Endothelial cell of umbilical vein (primary cell): ENCODE results near the gene SLC25A3. TPM values are rescaled to one million over a fixed set of nuclear protein-coding genes. Genes with fewer than 3 reads are reported as not detected.

Experiments used
- BruUV-seq: library from RNA; stranded (reverse); fragments of 400-500 nt; replicated peaks from 2 replicates; lab custom pipeline; 2021; lab: Mats Ljungman, UMichigan
- CTCF ChIA-PET: fragments of 300-600, 350-600 bp; sonication (Branson Sonifier 250); formaldehyde crosslinking; loops from one replicate; lab custom pipeline; 2021; ENCODE audit warnings: antibody characterized with exemption, inconsistent platforms; lab: Charles Lee
- POLR2A ChIA-PET: fragments of 300-600, 350-600 bp; sonication (Branson Sonifier 250); formaldehyde crosslinking; loops from one replicate; lab custom pipeline; 2021; ENCODE audit warnings: antibody characterized with exemption, inconsistent platforms; lab: Charles Lee
- DNase-seq: peaks from one replicate; pipeline ENCODE4 v3.0.0-alpha.2; 2011; ENCODE audit warnings: low read depth, low spot score
- FAIRE-seq: peaks from 2 replicates; lab custom pipeline; 2011; peaks lifted over from hg19 to GRCh38; lab: Jason Lieb, UNC
- H2AFZ ChIP-seq: 2 replicates; pipeline ENCODE4 v1.6.0; 2012; ENCODE audit warnings: low read depth, low read length, control low read depth, inconsistent platforms
- H3K27ac ChIP-seq: 2 replicates; pipeline ENCODE4 v1.5.1; 2011; ENCODE audit warnings: low read depth, mild to moderate bottlenecking, control low read depth, low read length, moderate library complexity; ENCODE audit not compliant: insufficient read depth
- H3K27me3 ChIP-seq, 2 experiments: 2 replicates each; pipeline versions ENCODE4 v1.6.0 to v1.6.1; 2011; ENCODE audit warnings: low read length in 2 of 2, mixed read lengths in 1 of 2; ENCODE audit not compliant: control insufficient read depth in 2 of 2, insufficient read depth in 2 of 2
- H3K36me3 ChIP-seq, 2 experiments: 2 replicates in 1 of 2; 3 replicates in 1 of 2; pipeline ENCODE4 v1.5.1; 2011; ENCODE audit warnings: low read length in 2 of 2, mild to moderate bottlenecking in 1 of 2, moderate library complexity in 1 of 2; ENCODE audit not compliant: control insufficient read depth in 2 of 2, insufficient read depth in 2 of 2; ENCODE audit errors: extremely low read depth in 1 of 2
- H3K4me1 ChIP-seq: 3 replicates; pipeline ENCODE4 v1.5.1; 2011; ENCODE audit warnings: mild to moderate bottlenecking, low read length; ENCODE audit not compliant: control insufficient read depth, insufficient read depth; ENCODE audit errors: extremely low read depth
- H3K4me2 ChIP-seq: 2 replicates; pipeline ENCODE4 v1.6.1; 2011; ENCODE audit warnings: low read length, control low read depth, mixed read lengths; ENCODE audit not compliant: insufficient read depth
- H3K4me3 ChIP-seq, 3 experiments: fragments of 200-600 bp in 1 of 3; sonication (generic), shearing (Covaris generic) in 1 of 3; replicated peaks in 1 of 3; 2 replicates each; pipeline ENCODE4 v1.5.1; 2011 to 2016; ENCODE audit warnings: control low read depth in 3 of 3, low read length in 3 of 3, mild to moderate bottlenecking in 2 of 3, inconsistent platforms in 1 of 3, low read depth in 1 of 3, moderate library complexity in 1 of 3; ENCODE audit not compliant: insufficient read depth in 1 of 3
- H3K79me2 ChIP-seq: 2 replicates; pipeline ENCODE4 v1.6.0; 2012; ENCODE audit warnings: low read length, inconsistent platforms; ENCODE audit not compliant: control insufficient read depth, insufficient read depth
- H3K9ac ChIP-seq: replicated peaks from 2 replicates; pipeline ENCODE3; 2011; ENCODE audit warnings: low read length, control low read depth; ENCODE audit not compliant: insufficient read depth; ENCODE audit errors: extremely low read depth
- H3K9me1 ChIP-seq: replicated peaks from 3 replicates; pipeline ENCODE4 v1.6.0; 2011; ENCODE audit warnings: mild to moderate bottlenecking, low read length; ENCODE audit not compliant: control insufficient read depth, insufficient read depth; ENCODE audit errors: extremely low read depth
- H3K9me3 ChIP-seq: replicated peaks from 2 replicates; pipeline ENCODE4 v1.5.1; 2012; ENCODE audit warnings: low read length, inconsistent platforms; ENCODE audit not compliant: control insufficient read depth, insufficient read depth
- H4K20me1 ChIP-seq: replicated peaks from 2 replicates; pipeline ENCODE3; 2011; ENCODE audit warnings: mild to moderate bottlenecking, low read length; ENCODE audit not compliant: control insufficient read depth, insufficient read depth; ENCODE audit errors: extremely low read depth
- CTCF ChIP-seq, 2 donors: IDR thresholded peaks; 1 replicate in 1 of 2; 2 replicates in 1 of 2; pipeline ENCODE4 v1.5.1; 2011; ENCODE audit warnings: low read length in 2 of 2, mild to moderate bottlenecking in 2 of 2, moderate library complexity in 2 of 2, control low read depth in 1 of 2, inconsistent platforms in 1 of 2, low read depth in 1 of 2; ENCODE audit not compliant: insufficient read depth in 1 of 2; ENCODE audit errors: extremely low read depth in 1 of 2
- EZH2 ChIP-seq: IDR thresholded peaks from 2 replicates; pipeline ENCODE4 v1.6.1; 2012; ENCODE audit warnings: borderline replicate concordance, low read depth, mild to moderate bottlenecking, moderate library complexity, low read length, inconsistent platforms; ENCODE audit not compliant: severe bottlenecking
- FOS ChIP-seq: IDR thresholded peaks from 2 replicates; pipeline ENCODE4 v1.6.1; 2011; ENCODE audit warnings: mild to moderate bottlenecking, low read length, moderate library complexity, borderline replicate concordance; ENCODE audit not compliant: insufficient read depth
- GATA2 ChIP-seq: IDR thresholded peaks from 2 replicates; pipeline ENCODE4 v1.7.0; 2011; ENCODE audit warnings: low read depth, mild to moderate bottlenecking, moderate library complexity, mixed read lengths, low read length; ENCODE audit not compliant: insufficient read length, insufficient read depth
- JUN ChIP-seq: IDR thresholded peaks from 2 replicates; pipeline ENCODE4 v1.6.1; 2011; ENCODE audit warnings: borderline replicate concordance, low read depth; ENCODE audit not compliant: insufficient read length, insufficient read depth
- MAX ChIP-seq: IDR thresholded peaks from 2 replicates; pipeline ENCODE4 v1.6.1; 2011; ENCODE audit not compliant: insufficient read depth, insufficient read length
- MYC ChIP-seq: IDR thresholded peaks from one replicate; pipeline ENCODE4 v1.6.1; 2011; ENCODE audit warnings: mild to moderate bottlenecking, low read depth, low read length
- POLR2A ChIP-seq: IDR thresholded peaks from 2 replicates; pipeline ENCODE4 v1.6.1; 2012; ENCODE audit warnings: low read depth, mild to moderate bottlenecking, control low read depth, low read length
- POLR2AphosphoS5 ChIP-seq: IDR thresholded peaks from 2 replicates; pipeline ENCODE4 v1.6.1; 2012; ENCODE audit warnings: low read depth, mild to moderate bottlenecking, control low read depth, low read length, moderate library complexity; ENCODE audit not compliant: insufficient read depth
- dilution Hi-C: fragments of 300-500 bp; cut with MboI; formaldehyde crosslinking; loops from one replicate; pipeline ENCODE4 v1.15.0; 2019; ENCODE audit warnings: low sequenced_read_pairs; ENCODE audit not compliant: extremely low pct_ligation_motif_present
- intact Hi-C: fragments of 100-400 bp; cut with micrococcal nuclease; formaldehyde crosslinking; loops from one replicate; pipeline ENCODE4 v1.10.0; 2022
- polyA plus RNA-seq, 4 experiments: library from polyadenylated mRNA; depleted of rRNA in 3 of 4; stranded (reverse) in 3 of 4; unstranded in 1 of 4; fragments of >200 nt; gene quantifications; 2 replicates each; pipeline versions ENCODE4 v1.2.1 to v1.2.3, GENCODE V29; 2011 to 2012; ENCODE audit warnings: missing spikeins in 1 of 4
- total RNA-seq: library from RNA; stranded (reverse); gene quantifications from 2 replicates; pipeline ENCODE4 v1.2.3, GENCODE V29; 2021

SLC25A3 gene
- total and polyA plus RNA-seq, 2 donors (not counting 3 experiments of a cell fraction or from before 2014, with no cell fraction given) = 797 to 1,103 TPM

GRCh38 chr12:98578392-98578791 lies 15.1 kb upstream of the SLC25A3 start:
- H3K27me3 ChIP-seq = no peaks in the 10 kb centered on the region
- ChIA-PET POLR2A (no interaction called here), CTCF (interaction anchor here (0.8 to 2.9 kb wide), 3 partner anchors 9 to 15 kb away, joined by 4 to 19 read pairs (median 5); partner anchors contain the start of gene SLC25A3)
- DNase-seq (no peak), FAIRE-seq (no peak)
- H3K27ac ChIP-seq = no peak overlapping the region
- no peaks in the 10 kb centered on the region for H4K20me1 ChIP-seq
- H3K4me3 ChIP-seq = no peak overlapping the region
- H2AFZ ChIP-seq = no peak overlapping the region
- dilution Hi-C loops = no loop called here
- no peaks in the 10 kb centered on the region for H3K4me1 ChIP-seq
- H3K9ac ChIP-seq = no peak overlapping the region
- no peaks in the 10 kb centered on the region for H3K79me2 ChIP-seq
- no peaks in the 10 kb centered on the region for H3K36me3 ChIP-seq
- no peaks in the 10 kb centered on the region for H3K9me3 ChIP-seq
- no peaks in the 10 kb centered on the region for H3K9me1 ChIP-seq
- BruUV-seq = no TSS peak
- intact Hi-C loops = no loop called here
- TF ChIP-seq CTCF (IDR thresholded peaks at IDR 0.05; ENCODE audit: extremely low read depth in 1 of 2, insufficient read depth in 1 of 2, low read depth in 1 of 2, low read length in 2 of 2) = no peak
- TF ChIP-seq GATA2 = no peak
- no peak for TF ChIP-seq EZH2
- TF ChIP-seq MYC = no peak
- no peak for TF ChIP-seq FOS
- TF ChIP-seq MAX = no peak
- TF ChIP-seq POLR2AphosphoS5 = no peak
- TF ChIP-seq POLR2A = no peak
- TF ChIP-seq JUN = no peak
- H3K4me2 ChIP-seq = no peak overlapping the region
